Left lung (tissue), 10 donors: ENCODE data around the gene NLRP14. TPM values are rescaled to one million over a fixed set of nuclear protein-coding genes. Genes with fewer than 3 reads are reported as not detected.

Experiments
- ATAC-seq: fragments of 200-7000 bp; cut with Tn5 transposase; one replicate; pipeline ENCODE4 v1.9.1; 2020; ENCODE audit warnings: moderate library complexity
- DNase-seq, 4 donors: peaks; one replicate each; pipeline ENCODE4 v3.0.0-alpha.2; 2013 to 2020
- H3K27ac ChIP-seq, 2 donors: fragments of 200-600 bp; sonication (generic) in 1 of 2; one replicate each; pipeline versions ENCODE4 v1.5.0 to v1.8.0; 2020 to 2021
- H3K27me3 ChIP-seq, 2 donors: fragments of 200-600 bp; sonication (generic) in 1 of 2; one replicate each; pipeline versions ENCODE4 v1.5.0 to v1.8.0; 2020 to 2021
- H3K36me3 ChIP-seq, 2 donors: fragments of 200-600 bp; sonication (generic) in 1 of 2; one replicate each; pipeline versions ENCODE4 v1.5.0 to v1.8.0; 2020 to 2021
- H3K4me1 ChIP-seq, 2 donors: fragments of 200-600 bp; one replicate each; pipeline ENCODE4 v1.8.0; 2021
- H3K4me3 ChIP-seq, 2 donors: fragments of 200-600 bp; sonication (generic) in 1 of 2; one replicate each; pipeline versions ENCODE4 v1.5.0 to v1.8.0; 2020 to 2021; ENCODE audit warnings: mild to moderate bottlenecking in 1 of 2
- H3K9me3 ChIP-seq, 2 donors: fragments of 200-600 bp; sonication (generic) in 1 of 2; one replicate each; pipeline versions ENCODE4 v1.5.0 to v1.8.0; 2020 to 2021
- CTCF ChIP-seq, 2 donors: fragments of 200-600 bp; sonication (generic) in 1 of 2; IDR thresholded peaks; one replicate each; pipeline versions ENCODE4 v1.5.0 to v1.8.0; 2021; ENCODE audit warnings: antibody characterized with exemption in 2 of 2
- intact Hi-C, 2 donors: fragments of 100-400 bp; cut with DNase I; formaldehyde crosslinking; loops; one replicate each; pipeline versions ENCODE4 v1.11.2 to v1.14.2; 2022
- polyA plus RNA-seq, 6 donors: library from polyadenylated mRNA; unstranded; fragments of 120-200 nt; gene quantifications; one replicate each; pipeline ENCODE4 v1.2.1, GENCODE V29; 2013; ENCODE audit not compliant: insufficient read length in 6 of 6
- total RNA-seq, 2 donors: library from RNA; stranded (reverse); fragmentation: NEBNext Ultra II Directional; extraction: Animal tissue kit (Norgen Biotek cat#: 25700); gene quantifications; one replicate each; pipeline ENCODE4 v1.2.1, GENCODE V29; 2021
- donor health status: DM: no; HTN: yes; CAD: no.
- donor health status: DM: no; HTN: no; CAD: no.

The NLRP14 gene
- total and polyA plus RNA-seq, 8 donors = 0.07 to 0.20 (median 0.14) TPM; not detected in 1

DNA sequence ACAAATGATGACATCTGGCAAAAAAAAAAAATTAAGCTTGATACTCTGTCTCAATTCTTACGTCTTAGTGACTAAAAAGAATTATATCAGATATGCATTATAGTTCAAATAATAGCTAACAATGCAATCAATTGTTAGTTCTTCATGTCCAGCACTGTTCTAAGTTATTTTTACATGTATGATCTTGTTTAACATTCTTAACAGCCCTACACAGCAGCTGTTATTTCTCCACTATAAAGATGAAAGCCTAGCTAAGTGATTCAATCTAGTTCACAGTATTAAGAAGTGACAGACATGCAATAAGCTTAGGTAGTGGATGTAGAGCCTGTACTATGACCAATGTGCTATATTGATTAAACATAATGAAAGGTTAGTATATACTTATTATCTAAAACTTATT, 4.3 kb upstream of the NLRP14 start:
- Histone ChIP-seq H3K4me3 (no peak overlapping the region), H3K9me3 (no peaks in the 10 kb centered on the region), H3K27ac (no peak overlapping the region), H3K27me3 (peaks cover 0 to 22% of the 10 kb centered on the region in 2 donors), H3K36me3 (no peaks in the 10 kb centered on the region), H3K4me1 (peaks cover 0 to 9% of the 10 kb centered on the region in 2 donors)
- intact Hi-C loops = no loop called here
- TF ChIP-seq CTCF (IDR thresholded peaks at IDR 0.05) = no peak
- ATAC-seq (no peak), DNase-seq (no peak)

DNA sequence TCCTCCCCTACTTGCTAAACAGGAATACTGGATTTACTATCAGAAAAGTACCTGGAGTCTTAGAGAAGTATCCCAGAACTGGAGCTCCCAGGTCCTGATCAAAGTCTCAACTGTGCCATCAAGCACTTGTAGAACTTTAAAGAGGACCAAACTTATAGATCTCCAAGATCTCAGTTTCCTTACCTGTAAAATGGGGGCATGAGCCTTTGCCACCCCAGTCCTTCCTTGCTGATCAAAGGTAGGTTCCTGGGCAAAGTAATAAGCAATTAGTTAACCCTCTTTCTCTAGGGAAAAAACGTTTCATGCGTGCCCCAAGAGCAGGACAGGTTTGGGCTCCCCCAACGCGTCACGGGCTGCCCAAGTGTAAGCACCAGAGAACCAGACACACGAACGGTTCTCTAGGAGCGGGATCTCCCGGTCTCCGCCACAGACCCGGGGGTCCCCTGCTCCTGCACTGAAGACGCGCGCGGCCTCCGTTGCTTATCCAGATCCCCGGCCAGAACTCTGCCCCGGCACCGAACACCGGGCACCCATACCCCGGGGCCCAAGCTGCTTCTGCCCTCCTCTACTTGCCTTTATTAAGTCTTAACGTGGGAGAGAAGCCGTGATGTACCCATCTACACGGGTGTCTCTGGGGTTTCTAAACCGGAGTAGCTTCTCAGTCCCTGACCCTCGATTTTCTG, 638 bp upstream of the NLRP14 start:
- ATAC-seq (peak; percentile 51), DNase-seq (peak in 2 of 4 donors; percentile 36 to 84)
- Histone ChIP-seq H3K4me1 (peaks cover 0 to 11% of the 10 kb centered on the region in 2 donors), H3K27me3 (peaks cover 0 to 25% of the 10 kb centered on the region in 2 donors), H3K9me3 (no peaks in the 10 kb centered on the region), H3K4me3 (peak overlapping the region; percentile 49 to 53), H3K27ac (peak overlapping the region; percentile 9 to 63), H3K36me3 (no peaks in the 10 kb centered on the region)
- TF ChIP-seq CTCF (IDR thresholded peaks at IDR 0.05) = no peak
- intact Hi-C loops = no loop called here

- no peak for TF ChIP-seq CTCF (IDR thresholded peaks at IDR 0.05)
- no peaks in the 10 kb centered on the region for H3K9me3 ChIP-seq
- H3K4me1 ChIP-seq = peaks cover 0 to 11% of the 10 kb centered on the region in 2 donors
- ATAC-seq (no peak), DNase-seq (no peak)
- H3K4me3 ChIP-seq = no peak overlapping the region
- H3K27me3 ChIP-seq = peaks cover 0 to 25% of the 10 kb centered on the region in 2 donors
- intact Hi-C loops = no loop called here
- no peaks in the 10 kb centered on the region for H3K36me3 ChIP-seq
- H3K27ac ChIP-seq = no peak overlapping the region
These were observed 1.0 kb downstream of the NLRP14 start for GRCh38 chr11:7021318-7021717.

DNA sequence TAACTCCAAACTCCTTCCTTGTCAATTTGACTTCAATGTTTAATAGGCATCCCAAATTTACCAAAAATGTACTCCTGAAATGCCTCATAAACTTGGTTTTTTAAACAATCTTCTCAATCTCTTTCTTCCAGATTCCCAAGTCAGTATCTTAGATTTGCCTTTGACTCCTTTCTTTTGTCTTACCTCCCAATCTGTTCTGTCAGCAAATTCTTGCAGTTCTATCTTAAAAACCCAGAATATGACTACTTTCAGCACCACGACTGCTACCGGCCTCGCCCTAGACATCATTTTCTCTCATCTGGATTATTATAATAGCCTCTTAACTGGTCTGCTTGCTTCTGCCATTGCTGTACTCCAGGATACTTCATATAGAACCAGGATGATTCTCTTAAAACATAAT, 7.9 kb downstream of the NLRP14 start:
- intact Hi-C loops = no loop called here
- no peaks in the 10 kb centered on the region for H3K9me3 ChIP-seq
- no peaks in the 10 kb centered on the region for H3K27me3 ChIP-seq
- no peaks in the 10 kb centered on the region for H3K36me3 ChIP-seq
- no peak overlapping the region for H3K4me3 ChIP-seq
- DNase-seq (no peak), ATAC-seq (no peak)
- no peak for TF ChIP-seq CTCF (IDR thresholded peaks at IDR 0.05)
- no peak overlapping the region for H3K27ac ChIP-seq
- H3K4me1 ChIP-seq = no peaks in the 10 kb centered on the region

- TF ChIP-seq CTCF (IDR thresholded peaks at IDR 0.05) = no peak
- no peaks in the 10 kb centered on the region for H3K27me3 ChIP-seq
- no peaks in the 10 kb centered on the region for H3K36me3 ChIP-seq
- ATAC-seq = no peak
- H3K4me3 ChIP-seq = no peak overlapping the region
- H3K4me1 ChIP-seq = no peaks in the 10 kb centered on the region
- no peak overlapping the region for H3K27ac ChIP-seq
- DNase-seq = no peak
- intact Hi-C loops = no loop called here
- H3K9me3 ChIP-seq = no peaks in the 10 kb centered on the region
These were observed 10.6 kb downstream of the NLRP14 start for GRCh38 chr11:7030836-7031235.
